SH-SY5Y (cell line): Measurements from ENCODE around the gene TXNRD3.

ENCODE experiments used
- GATA2 ChIP-seq: IDR thresholded peaks from 2 replicates; pipeline ENCODE4 v1.6.1; 2011; ENCODE audit warnings: mild to moderate bottlenecking, low read depth, low read length
- GATA3 ChIP-seq: IDR thresholded peaks from 2 replicates; pipeline ENCODE4 v1.6.1; 2011; ENCODE audit warnings: low read depth, mild to moderate bottlenecking, low read length, moderate library complexity

DNA sequence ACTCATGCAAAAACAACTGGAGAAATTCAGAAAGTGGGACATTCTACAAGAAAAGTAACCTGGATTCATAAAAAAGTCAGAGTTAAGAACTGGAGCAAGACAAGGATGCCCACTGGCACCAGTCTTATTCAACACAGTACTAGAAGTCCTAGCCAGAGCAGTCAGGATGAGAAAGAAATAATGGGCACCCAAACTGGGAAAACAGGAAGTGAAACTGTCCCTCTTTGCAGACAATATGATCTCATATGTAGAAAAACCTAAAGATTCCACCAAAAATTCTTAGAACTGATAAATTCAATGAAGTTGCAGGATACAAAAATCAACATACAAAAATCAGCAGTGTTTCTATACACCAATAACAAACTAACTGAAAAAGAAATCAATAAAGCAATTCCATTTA lies 37.4 kb downstream of the TXNRD3 start:
- TF ChIP-seq GATA2 (no peak), GATA3 (no peak)
